Activated CD4-positive, alpha-beta T cell treated with anti-CD3 and anti-CD28 coated beads, Interleukin-2, amount 10 ng/mL, durations not matched to agents 7 days and 5 days (primary cell): Measurements from ENCODE around the gene REEP5. TPM values are rescaled to one million over a fixed set of nuclear protein-coding genes. Genes with fewer than 3 reads are reported as not detected.

Source experiments
- CTCF ChIA-PET: fragments of 350-600 bp; sonication (Branson Sonifier 250); formaldehyde crosslinking; loops from one replicate; lab custom pipeline; 2021; ENCODE audit warnings: antibody characterized with exemption; lab: Charles Lee
- POLR2A ChIA-PET: fragments of 350-600 bp; sonication (Branson Sonifier 250); formaldehyde crosslinking; loops from one replicate; lab custom pipeline; 2021; ENCODE audit warnings: antibody characterized with exemption; lab: Charles Lee
- DNase-seq: peaks from one replicate; pipeline ENCODE4 v3.0.0-alpha.2; 2020
- H3K27ac Mint-ChIP-seq: one replicate; pipeline ENCODE4 v1.8.0; 2021; ENCODE audit warnings: mild to moderate bottlenecking, moderate library complexity, mixed read lengths
- H3K27me3 Mint-ChIP-seq: one replicate; pipeline ENCODE4 v1.8.0; 2021; ENCODE audit warnings: mixed read lengths
- H3K36me3 Mint-ChIP-seq: one replicate; pipeline ENCODE4 v1.8.0; 2021; ENCODE audit warnings: low read depth, mixed read lengths
- H3K4me1 Mint-ChIP-seq: one replicate; pipeline ENCODE4 v1.8.0; 2021; ENCODE audit warnings: mixed read lengths
- H3K4me3 Mint-ChIP-seq: one replicate; pipeline ENCODE4 v1.8.0; 2021; ENCODE audit warnings: mild to moderate bottlenecking, moderate library complexity, mixed read lengths
- H3K9me3 Mint-ChIP-seq: one replicate; pipeline ENCODE4 v1.8.0; 2021; ENCODE audit warnings: mixed read lengths
- total RNA-seq, 2 experiments: library from RNA; stranded (reverse); gene quantifications; one replicate each; pipeline ENCODE4 v1.2.3, GENCODE V29; 2021

Gene REEP5
- total RNA-seq, 2 experiments from 2014 or later, result 75.1 to 80.3 TPM

DNA sequence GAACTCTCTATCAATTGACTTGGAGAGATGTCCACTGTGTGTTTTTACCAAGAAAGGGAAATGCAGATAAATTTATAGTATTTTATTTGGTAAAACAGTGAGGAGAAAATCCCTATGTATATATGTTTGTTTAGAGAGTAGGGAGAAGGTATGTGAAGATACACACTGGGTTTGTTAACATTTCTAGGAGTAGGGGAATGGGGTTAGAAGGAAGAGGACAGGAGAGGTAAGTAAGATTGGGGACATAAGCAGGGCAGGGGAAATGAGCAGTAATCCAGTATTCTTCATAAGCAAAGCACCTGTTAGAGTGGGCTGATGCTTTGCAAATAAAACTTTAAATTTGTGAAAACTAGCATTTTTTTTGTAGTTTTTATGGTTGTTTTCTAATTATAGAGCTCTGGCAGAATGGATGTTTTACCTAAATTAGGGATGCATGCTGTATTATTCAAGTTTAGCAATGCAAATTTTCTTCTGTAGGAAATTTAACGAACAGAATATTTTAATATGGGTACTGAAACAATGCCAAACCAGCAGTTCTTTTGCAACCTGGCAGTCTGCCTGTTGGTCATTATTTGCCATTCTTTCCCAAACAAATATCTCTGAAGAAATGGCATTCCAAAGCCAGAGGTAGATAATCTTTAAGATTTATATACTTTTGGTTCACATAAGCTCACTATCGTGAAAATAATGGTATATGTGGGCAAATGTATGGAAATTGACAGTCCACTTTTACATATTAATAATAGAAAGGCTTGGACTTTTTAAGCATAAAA, 35.2 kb upstream of the REEP5 start:
- Mint-ChIP-seq H3K4me3 (no peak overlapping the region), H3K9me3 (peaks cover 2% of the 10 kb centered on the region), H3K36me3 (peaks cover 2% of the 10 kb centered on the region), H3K27ac (no peak overlapping the region), H3K4me1 (peaks cover 29% of the 10 kb centered on the region), H3K27me3 (no peaks in the 10 kb centered on the region)
- POLR2A ChIA-PET, result no interaction called here
- CTCF ChIA-PET, result interaction anchor here (0.5 to 1.9 kb wide), 2 partner anchors 18 to 40 kb away, joined by 3 to 6 read pairs; partner anchors contain the start of gene DCP2
- no peak for DNase-seq

DNA sequence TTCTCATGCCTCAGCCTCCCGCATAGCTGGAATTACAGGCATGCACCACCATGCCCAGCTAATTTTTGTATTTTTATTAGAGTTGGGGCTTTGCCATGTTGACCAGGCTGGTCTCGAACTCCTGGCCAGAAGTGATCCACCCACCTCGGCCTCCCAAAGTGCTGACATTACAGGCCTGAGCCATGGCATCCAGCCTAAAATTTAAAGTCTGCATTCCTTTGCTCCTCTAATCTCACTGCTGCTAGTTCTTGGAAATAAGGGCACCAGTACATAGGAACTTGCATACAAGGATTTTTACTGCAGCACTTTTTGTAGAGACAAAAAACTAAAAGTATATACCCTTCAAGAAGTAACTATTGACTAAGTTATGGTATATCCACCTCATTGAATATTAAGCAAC, 34.6 kb upstream of the REEP5 start:
- CTCF ChIA-PET, result interaction anchor here (0.5 to 1.9 kb wide), 2 partner anchors 19 to 41 kb away, joined by 3 to 6 read pairs; partner anchors contain the start of gene DCP2
- Mint-ChIP-seq H3K4me1 (peaks cover 29% of the 10 kb centered on the region), H3K27me3 (no peaks in the 10 kb centered on the region), H3K27ac (no peak overlapping the region), H3K9me3 (peaks cover 2% of the 10 kb centered on the region), H3K4me3 (no peak overlapping the region), H3K36me3 (peaks cover 2% of the 10 kb centered on the region)
- POLR2A ChIA-PET, result no interaction called here
- no peak for DNase-seq

DNA sequence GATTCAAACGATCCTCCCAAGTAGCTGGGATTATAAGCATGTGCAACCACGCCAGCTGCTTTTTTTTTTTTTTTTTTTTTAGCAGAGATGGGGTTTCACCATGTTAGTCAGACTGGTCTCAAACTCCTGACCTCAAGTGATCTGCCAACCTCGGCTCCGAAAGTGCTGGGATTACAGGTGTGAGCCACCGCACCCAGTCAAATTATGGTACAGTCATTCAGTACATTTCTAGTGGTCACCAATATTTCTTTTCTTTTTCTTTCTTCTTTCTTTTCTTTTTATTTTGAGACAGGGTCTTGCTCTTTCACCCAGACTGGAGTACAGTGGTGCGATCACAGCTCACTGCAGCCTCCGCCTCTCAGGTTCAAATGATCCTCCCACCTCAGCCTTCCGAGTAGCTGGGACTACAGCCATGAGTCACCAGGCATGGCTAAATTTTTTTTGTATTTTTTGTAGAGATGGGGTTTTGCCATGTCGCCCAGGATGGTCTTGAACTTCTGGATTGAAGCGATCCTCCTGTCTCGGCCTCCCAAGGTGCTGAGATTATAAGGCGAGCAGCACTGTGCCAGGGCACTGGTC, 29.2 kb upstream of the REEP5 start:
- H3K4me1 Mint-ChIP-seq, result peaks cover 6% of the 10 kb centered on the region
- peaks cover 7% of the 10 kb centered on the region for H3K27me3 Mint-ChIP-seq
- CTCF ChIA-PET, result interaction anchor here (0.6 to 1.1 kb wide), 3 partner anchors 17 to 316 kb away, joined by 3 read pairs; no protein-coding TSS in a partner anchor
- no peak for DNase-seq
- H3K4me3 Mint-ChIP-seq, result no peak overlapping the region
- no peak overlapping the region for H3K27ac Mint-ChIP-seq
- POLR2A ChIA-PET, result no interaction called here
- H3K9me3 Mint-ChIP-seq, result peaks cover 2% of the 10 kb centered on the region
- H3K36me3 Mint-ChIP-seq, result peaks cover 4% of the 10 kb centered on the region

DNA sequence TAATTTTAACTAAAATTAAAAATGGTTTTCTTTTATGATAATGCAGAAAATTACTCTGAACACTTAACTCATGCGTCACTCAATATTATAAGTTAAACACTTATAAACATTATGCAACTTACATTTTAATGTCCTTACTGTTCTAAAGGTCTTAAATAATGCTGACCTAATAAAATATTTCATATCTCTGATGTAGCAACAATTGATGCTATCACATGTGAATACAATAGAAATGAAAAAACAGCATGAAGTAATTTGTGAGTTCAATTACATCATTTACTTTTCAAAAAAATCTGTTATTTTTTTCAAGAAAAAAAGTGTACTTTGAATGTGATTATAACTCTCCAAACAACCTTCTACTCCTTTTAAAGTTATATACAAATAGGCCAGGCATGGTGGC, 26.4 kb upstream of the REEP5 start:
- POLR2A ChIA-PET, result no interaction called here
- H3K36me3 Mint-ChIP-seq, result peaks cover 3% of the 10 kb centered on the region
- H3K4me3 Mint-ChIP-seq, result no peak overlapping the region

DNA sequence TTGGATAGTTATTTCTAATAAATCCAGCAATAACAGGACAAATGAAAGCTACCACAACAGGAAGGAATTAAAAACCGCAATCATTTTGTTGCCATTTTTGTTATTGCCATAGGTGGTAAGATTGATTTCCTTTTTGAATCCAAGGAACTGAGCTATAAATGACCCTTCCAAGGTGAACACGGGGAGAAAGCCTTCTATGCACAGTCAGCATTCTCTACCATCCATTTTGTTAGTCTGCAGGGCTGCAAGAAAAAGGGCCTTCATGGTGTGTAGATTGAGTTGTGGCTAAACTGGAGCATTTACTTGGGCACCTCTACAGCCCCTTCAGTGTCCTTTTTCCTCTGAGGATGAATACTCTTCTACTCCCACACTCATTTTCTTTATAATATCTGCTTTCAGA, 18.6 kb upstream of the REEP5 start:
- peaks cover 1% of the 10 kb centered on the region for H3K27me3 Mint-ChIP-seq
- no peaks in the 10 kb centered on the region for H3K9me3 Mint-ChIP-seq
- peaks cover 5% of the 10 kb centered on the region for H3K4me1 Mint-ChIP-seq
- no peak overlapping the region for H3K27ac Mint-ChIP-seq
- DNase-seq, result no peak
- no peaks in the 10 kb centered on the region for H3K36me3 Mint-ChIP-seq
- ChIA-PET POLR2A (no interaction called here), CTCF (interaction anchor here (0.5 to 1.3 kb wide), 5 partner anchors 11 to 1182 kb away, joined by 3 to 5 read pairs (median 4); partner anchors contain the start of gene REEP5)
- H3K4me3 Mint-ChIP-seq, result no peak overlapping the region

More for the DNA sequence above, 26.4 kb upstream of the REEP5 start:
- no peak overlapping the region for H3K27ac Mint-ChIP-seq
- peaks cover 16% of the 10 kb centered on the region for H3K4me1 Mint-ChIP-seq
- H3K27me3 Mint-ChIP-seq, result peaks cover 9% of the 10 kb centered on the region
- H3K9me3 Mint-ChIP-seq, result peaks cover 1% of the 10 kb centered on the region
- no peak for DNase-seq
- CTCF ChIA-PET, result no interaction called here

DNA sequence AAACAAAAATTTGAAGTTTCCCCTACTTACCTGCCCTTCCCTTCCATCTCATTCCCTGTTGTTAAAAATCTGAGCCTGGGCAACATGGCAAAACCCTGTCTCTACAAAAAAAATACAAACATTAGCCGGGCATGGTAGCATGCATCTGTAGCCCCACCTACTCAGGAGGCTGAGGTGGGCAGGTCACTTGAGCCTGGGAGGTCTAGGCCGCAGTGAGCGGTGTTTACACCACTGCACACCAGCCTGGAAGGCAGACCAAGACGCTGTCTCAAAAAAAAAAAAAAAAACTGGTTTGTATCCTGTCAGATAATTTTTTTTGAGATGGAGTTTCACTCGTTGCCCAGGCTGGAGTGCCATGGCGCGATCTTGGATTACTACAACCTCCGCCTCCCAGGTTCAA, 16.3 kb upstream of the REEP5 start:
- ChIA-PET CTCF (no interaction called here), POLR2A (no interaction called here)
- Mint-ChIP-seq H3K4me1 (peaks cover 11% of the 10 kb centered on the region), H3K27me3 (no peaks in the 10 kb centered on the region), H3K27ac (no peak overlapping the region), H3K9me3 (peaks cover 8% of the 10 kb centered on the region), H3K4me3 (no peak overlapping the region), H3K36me3 (peaks cover 4% of the 10 kb centered on the region)
- no peak for DNase-seq

DNA sequence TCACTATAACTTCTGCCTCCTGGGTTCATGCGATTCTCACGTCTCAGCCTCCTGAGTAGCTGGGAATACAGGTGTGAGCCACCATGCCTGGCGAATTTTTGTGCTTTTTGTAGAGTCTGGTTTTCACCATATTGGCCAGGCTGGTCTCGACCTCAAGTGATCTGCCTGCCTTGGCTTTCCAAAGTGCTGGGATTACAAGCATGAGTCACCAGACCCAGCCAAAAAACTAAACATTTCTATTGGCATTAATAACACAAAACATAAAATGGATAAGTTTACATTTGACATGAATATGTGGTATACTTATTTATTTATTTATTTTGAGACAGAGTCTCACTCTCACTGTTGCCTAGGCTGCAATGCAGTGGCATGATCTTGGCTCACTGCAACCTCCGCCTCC, 13.6 kb upstream of the REEP5 start:
- Mint-ChIP-seq H3K27ac (no peak overlapping the region), H3K36me3 (peaks cover 11% of the 10 kb centered on the region), H3K27me3 (no peaks in the 10 kb centered on the region), H3K4me3 (no peak overlapping the region), H3K4me1 (peaks cover 26% of the 10 kb centered on the region), H3K9me3 (peaks cover 8% of the 10 kb centered on the region)
- DNase-seq, result no peak
- CTCF ChIA-PET, result interaction anchor here (1.0 kb wide), 1 partner anchor 11 kb away, joined by 3 read pairs; no protein-coding TSS in a partner anchor
- POLR2A ChIA-PET, result no interaction called here

DNA sequence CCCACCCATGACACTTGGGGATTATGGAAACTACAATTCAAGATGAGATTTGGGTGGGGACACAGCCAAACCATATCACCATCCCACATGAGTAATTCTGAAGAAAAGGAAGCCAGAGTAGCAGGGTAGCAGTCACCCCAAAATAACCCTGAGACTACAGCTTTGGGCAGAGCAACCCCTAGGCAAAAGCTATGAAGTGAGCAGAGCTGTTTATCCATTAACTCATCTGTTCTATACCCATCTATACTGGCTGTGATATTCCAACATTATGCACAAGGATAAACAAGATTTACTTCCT, 12.3 kb upstream of the REEP5 start:
- H3K9me3 Mint-ChIP-seq, result peaks cover 10% of the 10 kb centered on the region
- CTCF ChIA-PET, result no interaction called here
- POLR2A ChIA-PET, result no interaction called here

DNA sequence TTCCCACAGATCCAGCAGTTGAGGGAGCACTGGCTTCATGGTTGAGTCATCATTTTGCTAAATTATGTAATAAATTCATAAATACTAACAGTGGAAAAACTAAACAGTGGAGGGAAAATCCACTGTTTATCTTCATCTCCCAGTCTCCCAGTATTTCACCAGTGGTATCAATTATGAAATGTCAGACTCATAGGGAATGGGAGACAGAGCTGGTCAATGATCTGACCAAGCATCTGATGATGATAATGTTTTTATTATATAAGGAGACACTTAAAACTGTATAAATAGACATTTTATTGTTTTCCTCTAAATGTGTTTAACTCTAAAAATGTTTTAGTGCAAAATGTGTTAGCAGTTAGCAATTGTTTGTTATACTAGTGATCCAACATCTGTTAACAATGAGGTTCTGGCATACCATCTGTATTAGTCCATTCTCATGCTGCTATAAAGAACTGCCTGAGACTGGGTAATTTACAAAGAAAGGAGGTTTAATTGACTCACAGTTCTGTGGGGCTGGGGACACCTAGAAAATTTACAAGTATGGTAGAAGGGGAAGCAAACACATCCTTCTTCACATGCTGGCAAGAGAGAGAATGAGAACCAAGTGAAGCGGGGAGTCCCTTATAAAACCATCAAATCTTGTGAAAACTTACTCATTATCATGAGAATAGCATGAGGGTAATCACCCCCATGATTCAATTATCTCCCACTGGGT, 11.8 kb upstream of the REEP5 start:
- POLR2A ChIA-PET, result no interaction called here
- no peak for DNase-seq
- CTCF ChIA-PET, result no interaction called here
- H3K9me3 Mint-ChIP-seq, result peaks cover 10% of the 10 kb centered on the region
- H3K4me1 Mint-ChIP-seq, result peaks cover 42% of the 10 kb centered on the region
- no peak overlapping the region for H3K4me3 Mint-ChIP-seq
- peaks cover 11% of the 10 kb centered on the region for H3K36me3 Mint-ChIP-seq
- no peak overlapping the region for H3K27ac Mint-ChIP-seq
- H3K27me3 Mint-ChIP-seq, result no peaks in the 10 kb centered on the region

More for the DNA sequence above, 12.3 kb upstream of the REEP5 start:
- H3K4me1 Mint-ChIP-seq, result peaks cover 37% of the 10 kb centered on the region
- DNase-seq, result no peak
- no peak overlapping the region for H3K27ac Mint-ChIP-seq
- H3K36me3 Mint-ChIP-seq, result peaks cover 11% of the 10 kb centered on the region
- no peak overlapping the region for H3K4me3 Mint-ChIP-seq
- no peaks in the 10 kb centered on the region for H3K27me3 Mint-ChIP-seq

DNA sequence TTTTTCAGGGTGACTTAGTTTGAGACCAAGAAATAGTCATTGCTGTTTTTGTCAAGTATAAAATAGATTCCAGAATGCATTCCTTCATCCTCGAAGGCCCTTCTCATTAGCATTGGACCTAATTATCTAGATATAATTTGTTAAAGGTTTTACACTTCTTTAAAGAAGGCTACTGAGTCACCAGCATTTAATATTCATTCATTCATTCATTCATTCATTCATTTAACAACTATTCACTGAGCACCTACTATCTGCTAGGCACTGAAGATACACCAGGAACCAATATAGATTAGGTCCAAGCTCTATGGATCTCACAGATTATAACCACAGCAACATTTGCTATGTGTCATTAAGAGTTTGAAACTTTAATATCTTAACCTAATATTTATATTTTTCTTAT, 11.1 kb upstream of the REEP5 start:
- Mint-ChIP-seq H3K4me1 (peaks cover 49% of the 10 kb centered on the region), H3K4me3 (no peak overlapping the region), H3K27ac (no peak overlapping the region), H3K27me3 (no peaks in the 10 kb centered on the region), H3K36me3 (peaks cover 11% of the 10 kb centered on the region), H3K9me3 (peaks cover 10% of the 10 kb centered on the region)
- no peak for DNase-seq
- POLR2A ChIA-PET, result no interaction called here
- CTCF ChIA-PET, result no interaction called here

DNA sequence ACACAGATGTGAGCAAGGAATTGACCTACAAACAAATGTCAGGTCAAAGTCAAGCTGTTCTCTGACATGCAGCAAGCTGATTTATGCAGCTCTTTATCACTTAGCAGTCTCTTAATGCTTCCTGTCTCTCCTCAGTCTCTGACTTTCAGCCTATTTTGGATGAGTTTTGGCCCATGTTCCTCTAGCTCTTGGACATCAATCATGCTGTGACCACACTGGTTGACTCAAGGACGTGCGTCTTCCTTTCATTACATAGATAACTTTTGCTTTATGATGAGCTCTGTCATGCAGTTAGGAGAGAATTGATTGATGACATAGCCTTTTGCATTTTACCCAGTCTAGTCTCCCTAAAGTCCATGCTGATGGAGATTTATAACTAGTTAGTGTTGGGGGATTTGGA, 9.4 kb upstream of the REEP5 start:
- Mint-ChIP-seq H3K9me3 (peaks cover 10% of the 10 kb centered on the region), H3K4me3 (no peak overlapping the region), H3K4me1 (peaks cover 61% of the 10 kb centered on the region), H3K27me3 (no peaks in the 10 kb centered on the region), H3K27ac (no peak overlapping the region), H3K36me3 (peaks cover 16% of the 10 kb centered on the region)
- POLR2A ChIA-PET, result no interaction called here
- CTCF ChIA-PET, result interaction anchor here (0.6 to 0.8 kb wide), 2 partner anchors 36 to 45 kb away, joined by 3 read pairs; partner anchors contain the start of gene DCP2
- DNase-seq, result no peak

DNA sequence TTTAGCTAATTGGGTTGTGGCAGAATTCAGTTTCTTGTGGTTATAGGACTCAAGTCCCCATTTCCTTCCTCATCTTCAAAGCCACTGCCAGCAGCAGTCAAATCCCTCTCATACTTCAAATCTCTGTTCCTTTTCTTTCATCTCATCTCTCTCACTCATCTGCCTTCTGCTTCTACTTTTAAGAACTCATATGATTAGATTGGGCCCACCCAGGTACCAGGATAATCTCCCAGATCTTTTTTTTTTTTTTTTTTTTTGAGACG, 8.0 kb upstream of the REEP5 start:
- POLR2A ChIA-PET, result interaction anchor here (0.5 kb wide), 1 partner anchor 10 kb away, joined by 3 read pairs; no protein-coding TSS in a partner anchor
- DNase-seq, result peak; percentile 58
- CTCF ChIA-PET, result interaction anchor here (0.6 to 0.9 kb wide), 4 partner anchors 11 to 628 kb away, joined by 3 to 4 read pairs (median 4); no protein-coding TSS in a partner anchor
- Mint-ChIP-seq H3K4me3 (peak overlapping the region; percentile 33), H3K27ac (peak overlapping the region; percentile 89), H3K36me3 (peaks cover 16% of the 10 kb centered on the region), H3K4me1 (peaks cover 62% of the 10 kb centered on the region), H3K9me3 (peaks cover 10% of the 10 kb centered on the region), H3K27me3 (no peaks in the 10 kb centered on the region)
